CD4-positive, alpha-beta memory T cell (primary cell): ENCODE results near the gene MYO1F. TPM values are rescaled to one million over a fixed set of nuclear protein-coding genes. Genes with fewer than 3 reads are reported as not detected.
A peak's percentile ranks its signal among the peaks of the same experiment; 100 is the strongest.

Source experiments
- CTCF ChIA-PET: fragments of 350-600 bp; sonication (Branson Sonifier 250); formaldehyde crosslinking; loops from one replicate; lab custom pipeline; 2021; ENCODE audit warnings: inconsistent platforms; ENCODE audit not compliant: partially characterized antibody; lab: Charles Lee
- POLR2A ChIA-PET: fragments of 350-600 bp; sonication (Branson Sonifier 250); formaldehyde crosslinking; loops from one replicate; lab custom pipeline; 2021; ENCODE audit not compliant: partially characterized antibody; lab: Charles Lee
- DNase-seq, 5 donors: peaks; one replicate each; pipeline versions ENCODE4 v3.0.0 to v3.0.0-alpha.2; 2020 to 2022; ENCODE audit warnings: mixed read lengths in 1 of 5
- H3K27ac ChIP-seq: one replicate; pipeline ENCODE4 v1.7.0; 2013; ENCODE audit warnings: low read depth, low read length
- H3K27me3 ChIP-seq: 2 replicates; pipeline ENCODE4 v1.7.0; 2013; ENCODE audit warnings: mild to moderate bottlenecking, low read length, moderate library complexity; ENCODE audit not compliant: insufficient read depth
- H3K36me3 ChIP-seq: 2 replicates; pipeline ENCODE4 v1.7.0; 2013; ENCODE audit warnings: mild to moderate bottlenecking, low read length, moderate library complexity; ENCODE audit not compliant: insufficient read depth
- H3K4me1 ChIP-seq: 2 replicates; pipeline ENCODE4 v1.7.0; 2013; ENCODE audit warnings: mild to moderate bottlenecking, low read length, moderate library complexity; ENCODE audit not compliant: insufficient read depth
- H3K4me3 ChIP-seq, 2 donors: one replicate each; pipeline ENCODE4 v1.7.0; 2013; ENCODE audit warnings: low read length in 2 of 2, mild to moderate bottlenecking in 1 of 2
- H3K9me3 ChIP-seq, 2 donors: one replicate each; pipeline ENCODE4 v1.7.0; 2013; ENCODE audit warnings: low read length in 2 of 2, control low read depth in 1 of 2; ENCODE audit not compliant: control insufficient read depth in 1 of 2
- H3K27ac Mint-ChIP-seq, 7 donors: one replicate each; pipeline ENCODE4 v1.8.0; 2020 to 2021; ENCODE audit warnings: mixed read lengths in 7 of 7, mild to moderate bottlenecking in 6 of 7, inconsistent platforms in 3 of 7, moderate library complexity in 3 of 7
- H3K27me3 Mint-ChIP-seq, 2 donors: one replicate each; pipeline ENCODE4 v1.8.0; 2020 to 2021; ENCODE audit warnings: mixed read lengths in 2 of 2
- H3K36me3 Mint-ChIP-seq, 2 donors: one replicate each; pipeline ENCODE4 v1.8.0; 2020 to 2021; ENCODE audit warnings: mixed read lengths in 2 of 2, inconsistent platforms in 1 of 2, mild to moderate bottlenecking in 1 of 2
- H3K4me1 Mint-ChIP-seq, 4 donors: one replicate each; pipeline ENCODE4 v1.8.0; 2020 to 2021; ENCODE audit warnings: mixed read lengths in 4 of 4, mild to moderate bottlenecking in 1 of 4
- H3K4me3 Mint-ChIP-seq, 8 donors: one replicate each; pipeline ENCODE4 v1.8.0; 2020 to 2021; ENCODE audit warnings: mixed read lengths in 8 of 8, mild to moderate bottlenecking in 7 of 8, moderate library complexity in 6 of 8, inconsistent platforms in 3 of 8
- H3K9me3 Mint-ChIP-seq, 8 donors: one replicate each; pipeline ENCODE4 v1.8.0; 2020 to 2021; ENCODE audit warnings: mixed read lengths in 8 of 8, mild to moderate bottlenecking in 5 of 8, inconsistent platforms in 3 of 8, moderate library complexity in 1 of 8
- intact Hi-C: fragments of 100-400 bp; cut with micrococcal nuclease; formaldehyde crosslinking; loops from one replicate; pipeline ENCODE4 v1.15.1; 2023
- polyA plus RNA-seq, 2 donors: library from polyadenylated mRNA; unstranded; fragments of 300-500 nt; fragmentation: Illumina TruSeq; gene quantifications; one replicate each; pipeline ENCODE4 v1.2.3, GENCODE V29; 2021
- total RNA-seq, 2 experiments: library from RNA; stranded (reverse); gene quantifications; one replicate each; pipeline ENCODE4 v1.2.3, GENCODE V29; 2021

The MYO1F gene
- total and polyA plus RNA-seq, 4 experiments from 2014 or later = 35.9 to 359 (median 220) TPM

GRCh38 chr19:8513036-8513686 lies 64.1 kb downstream of the MYO1F start:
- H3K27me3 ChIP-seq = no peaks in the 10 kb centered on the region
- peak overlapping the region; percentile 34 to 82 for H3K4me3 ChIP-seq
- H3K4me1 ChIP-seq = peaks cover 61% of the 10 kb centered on the region
- POLR2A ChIA-PET = interaction anchor here (1.0 to 10.7 kb wide), 24 partner anchors 8 to 192 kb away, joined by 3 to 461 read pairs (median 4); partner anchors contain the start of genes HNRNPM, KANK3, MARCHF2 and MYO1F
- H3K27ac ChIP-seq = peak overlapping the region; percentile 93
- no peak for DNase-seq
- H3K9me3 ChIP-seq = no peaks in the 10 kb centered on the region
- CTCF ChIA-PET = interaction anchor here (1.1 to 9.8 kb wide), 7 partner anchors 7 to 100 kb away, joined by 5 to 144 read pairs (median 13); partner anchors contain the start of genes MARCHF2 and MYO1F
- H3K27me3 Mint-ChIP-seq = no peaks in the 10 kb centered on the region
- intact Hi-C loops = loop anchor here (5.0 kb wide), 1 partner anchor 121 kb away; the partner anchor contains the start of gene RAB11B
- H3K4me3 Mint-ChIP-seq = peak overlapping the region; percentile 87 to 97 (median 94)
- peaks cover 4 to 18% of the 10 kb centered on the region in 2 donors for H3K36me3 Mint-ChIP-seq
- H3K36me3 ChIP-seq = no peaks in the 10 kb centered on the region
- peaks cover 24 to 60% (median 44%) of the 10 kb centered on the region in 4 donors for H3K4me1 Mint-ChIP-seq
- peak overlapping the region; percentile 96 to 99 (median 99) for H3K27ac Mint-ChIP-seq
- peaks cover 0 to 1% (median 0%) of the 10 kb centered on the region in 8 donors for H3K9me3 Mint-ChIP-seq

- Histone ChIP-seq H3K9me3 (no peaks in the 10 kb centered on the region), H3K4me3 (no peak overlapping the region), H3K36me3 (no peaks in the 10 kb centered on the region), H3K4me1 (peaks cover 53% of the 10 kb centered on the region), H3K27ac (peak overlapping the region; percentile 93), H3K27me3 (no peaks in the 10 kb centered on the region)
- no peak for DNase-seq
- ChIA-PET POLR2A (interaction anchor here (0.7 to 10.7 kb wide), 10 partner anchors 7 to 132 kb away, joined by 3 to 461 read pairs (median 21); partner anchors contain the start of genes MARCHF2, MYO1F and RAB11B), CTCF (interaction anchor here (1.1 to 9.8 kb wide), 3 partner anchors 25 to 99 kb away, joined by 6 to 144 read pairs (median 13); partner anchors contain the start of genes MARCHF2 and MYO1F)
- peak overlapping the region; percentile 19 to 96 (median 78) for H3K27ac Mint-ChIP-seq
- intact Hi-C loops = loop anchor here (5.0 kb wide), 1 partner anchor 120 kb away; the partner anchor contains the start of gene RAB11B
- peaks cover 16 to 52% (median 36%) of the 10 kb centered on the region in 4 donors for H3K4me1 Mint-ChIP-seq
- peak overlapping the region in 5 of 8 donors; percentile 10 to 71 (median 57) for H3K4me3 Mint-ChIP-seq
- no peaks in the 10 kb centered on the region for H3K27me3 Mint-ChIP-seq
- H3K36me3 Mint-ChIP-seq = peaks cover 4 to 15% of the 10 kb centered on the region in 2 donors
- no peaks in the 10 kb centered on the region for H3K9me3 Mint-ChIP-seq
Measured at GRCh38 chr19:8512115-8512967, 64.9 kb downstream of the MYO1F start.

- no peak overlapping the region for H3K27ac ChIP-seq
- no peaks in the 10 kb centered on the region for H3K27me3 ChIP-seq
- Mint-ChIP-seq H3K4me3 (no peak overlapping the region), H3K4me1 (peaks cover 16 to 46% (median 32%) of the 10 kb centered on the region in 4 donors), H3K27ac (peak overlapping the region in 1 of 7 donors; percentile 35), H3K9me3 (no peaks in the 10 kb centered on the region), H3K27me3 (no peaks in the 10 kb centered on the region), H3K36me3 (peaks cover 4 to 15% of the 10 kb centered on the region in 2 donors)
- no peak overlapping the region for H3K4me3 ChIP-seq
- no peaks in the 10 kb centered on the region for H3K9me3 ChIP-seq
- H3K36me3 ChIP-seq = no peaks in the 10 kb centered on the region
- peaks cover 46% of the 10 kb centered on the region for H3K4me1 ChIP-seq
- ChIA-PET POLR2A (interaction anchor here (0.7 to 10.7 kb wide), 2 partner anchors 24 to 62 kb away, joined by 3 to 461 read pairs; partner anchors contain the start of gene MYO1F), CTCF (interaction anchor here (9.8 kb wide), 1 partner anchor 67 kb away, joined by 144 read pairs; the partner anchor contains the start of gene MYO1F)
- no peak for DNase-seq
- intact Hi-C loops = loop anchor here (5.0 kb wide), 1 partner anchor 119 kb away; the partner anchor contains the start of gene RAB11B
Measured at GRCh38 chr19:8511573-8512101, 65.6 kb downstream of the MYO1F start.

- no peak overlapping the region for H3K4me3 Mint-ChIP-seq
- no peak for DNase-seq
- intact Hi-C loops = loop anchor here (5.0 kb wide), 1 partner anchor 118 kb away; the partner anchor contains the start of gene RAB11B
- Histone ChIP-seq H3K27me3 (no peaks in the 10 kb centered on the region), H3K4me1 (peaks cover 42% of the 10 kb centered on the region), H3K36me3 (no peaks in the 10 kb centered on the region), H3K4me3 (no peak overlapping the region), H3K27ac (no peak overlapping the region), H3K9me3 (no peaks in the 10 kb centered on the region)
- ChIA-PET CTCF (interaction anchor here (1.0 to 2.5 kb wide), 2 partner anchors 61 to 68 kb away, joined by 3 to 14 read pairs; partner anchors contain the start of gene MYO1F), POLR2A (no interaction called here)
- peaks cover 17 to 46% (median 31%) of the 10 kb centered on the region in 4 donors for H3K4me1 Mint-ChIP-seq
- H3K27ac Mint-ChIP-seq = no peak overlapping the region
- H3K9me3 Mint-ChIP-seq = no peaks in the 10 kb centered on the region
- peaks cover 4 to 20% of the 10 kb centered on the region in 2 donors for H3K36me3 Mint-ChIP-seq
- H3K27me3 Mint-ChIP-seq = no peaks in the 10 kb centered on the region
Measured at GRCh38 chr19:8510589-8511115, 66.6 kb downstream of the MYO1F start.

- peak overlapping the region; percentile 88 to 95 (median 91) for H3K4me3 Mint-ChIP-seq
Measured at GRCh38 chr19:8506402-8506957, 70.8 kb downstream of the MYO1F start.

More at GRCh38 chr19:8506402-8506957, 70.8 kb downstream of the MYO1F start:
- no peaks in the 10 kb centered on the region for H3K27me3 Mint-ChIP-seq
- Histone ChIP-seq H3K4me3 (peak overlapping the region; percentile 52 to 57), H3K4me1 (peaks cover 13% of the 10 kb centered on the region), H3K36me3 (no peaks in the 10 kb centered on the region), H3K9me3 (no peaks in the 10 kb centered on the region), H3K27ac (peak overlapping the region; percentile 22), H3K27me3 (no peaks in the 10 kb centered on the region)
- POLR2A ChIA-PET = interaction anchor here (1.0 to 4.1 kb wide), 10 partner anchors 8 to 72 kb away, joined by 3 to 44 read pairs (median 12); partner anchors contain the start of genes MYO1F and ZNF414
- peaks cover 0 to 11% of the 10 kb centered on the region in 2 donors for H3K36me3 Mint-ChIP-seq
- intact Hi-C loops = loop anchor here (1.0 to 5.0 kb wide), 4 partner anchors 11 to 154 kb away; partner anchors contain the start of gene MARCHF2
- DNase-seq = no peak
- H3K4me1 Mint-ChIP-seq = peaks cover 4 to 33% (median 9%) of the 10 kb centered on the region in 4 donors
- no peaks in the 10 kb centered on the region for H3K9me3 Mint-ChIP-seq
- CTCF ChIA-PET = interaction anchor here (0.7 to 5.6 kb wide), 15 partner anchors 9 to 94 kb away, joined by 3 to 80 read pairs (median 5); partner anchors contain the start of genes MARCHF2, MYO1F and ZNF414
- peak overlapping the region in 6 of 7 donors; percentile 36 to 94 (median 79) for H3K27ac Mint-ChIP-seq
